SW 1271 (cell line): ENCODE data around the gene B4GALNT4.
"Not testable (repeated sequence)": the region's sequence is repeated elsewhere in the genome, so short reads cannot be mapped to it uniquely, and the experiment has no call there.

Experiments
- DNase-seq, 2 experiments: peaks; one replicate each; lab custom pipeline; 2025; lab: John Stamatoyannopoulos, UW

Gene B4GALNT4

DNA sequence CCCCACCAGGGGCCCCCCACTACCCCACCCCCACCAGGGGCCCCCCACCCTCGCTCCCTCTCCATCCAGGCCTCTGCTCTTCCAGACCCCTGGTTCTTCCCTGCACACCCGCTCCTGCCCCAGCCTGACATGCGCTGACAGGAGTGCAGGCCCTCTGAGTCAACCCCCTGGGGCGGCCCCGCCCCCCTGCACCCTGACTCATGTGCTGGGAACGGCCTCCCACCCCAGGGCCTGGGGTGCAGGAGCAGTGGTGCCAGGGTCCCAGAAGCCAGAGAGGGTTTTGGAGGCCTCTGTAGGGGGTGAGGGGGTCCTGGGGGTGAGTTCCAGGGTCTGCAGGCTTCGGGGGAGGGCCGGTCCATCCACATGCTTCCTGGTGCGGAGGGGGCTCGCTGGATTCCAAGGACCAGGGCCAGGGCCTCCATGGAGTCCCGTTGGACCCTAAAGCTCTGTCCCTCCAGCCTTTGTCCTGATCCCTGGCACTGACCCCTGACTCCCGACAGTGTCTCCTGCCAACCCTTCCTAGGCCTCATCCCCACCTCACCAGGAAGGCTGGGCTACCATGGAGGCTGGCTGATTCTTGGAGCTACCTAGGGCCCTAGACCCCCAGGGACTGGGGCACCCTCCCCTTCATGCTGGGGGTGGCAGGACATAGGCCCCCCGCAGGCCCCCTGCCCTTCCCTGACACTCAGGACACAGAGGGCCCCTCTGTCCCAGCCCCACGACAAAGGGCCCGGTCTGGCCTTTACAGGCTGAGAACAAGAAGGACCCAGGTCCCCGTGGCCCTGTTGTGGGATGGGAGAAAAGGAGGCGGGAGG, 24.1 kb downstream of the B4GALNT4 start:
- peak in 1 of 2 experiments; percentile 44 for DNase-seq

DNA sequence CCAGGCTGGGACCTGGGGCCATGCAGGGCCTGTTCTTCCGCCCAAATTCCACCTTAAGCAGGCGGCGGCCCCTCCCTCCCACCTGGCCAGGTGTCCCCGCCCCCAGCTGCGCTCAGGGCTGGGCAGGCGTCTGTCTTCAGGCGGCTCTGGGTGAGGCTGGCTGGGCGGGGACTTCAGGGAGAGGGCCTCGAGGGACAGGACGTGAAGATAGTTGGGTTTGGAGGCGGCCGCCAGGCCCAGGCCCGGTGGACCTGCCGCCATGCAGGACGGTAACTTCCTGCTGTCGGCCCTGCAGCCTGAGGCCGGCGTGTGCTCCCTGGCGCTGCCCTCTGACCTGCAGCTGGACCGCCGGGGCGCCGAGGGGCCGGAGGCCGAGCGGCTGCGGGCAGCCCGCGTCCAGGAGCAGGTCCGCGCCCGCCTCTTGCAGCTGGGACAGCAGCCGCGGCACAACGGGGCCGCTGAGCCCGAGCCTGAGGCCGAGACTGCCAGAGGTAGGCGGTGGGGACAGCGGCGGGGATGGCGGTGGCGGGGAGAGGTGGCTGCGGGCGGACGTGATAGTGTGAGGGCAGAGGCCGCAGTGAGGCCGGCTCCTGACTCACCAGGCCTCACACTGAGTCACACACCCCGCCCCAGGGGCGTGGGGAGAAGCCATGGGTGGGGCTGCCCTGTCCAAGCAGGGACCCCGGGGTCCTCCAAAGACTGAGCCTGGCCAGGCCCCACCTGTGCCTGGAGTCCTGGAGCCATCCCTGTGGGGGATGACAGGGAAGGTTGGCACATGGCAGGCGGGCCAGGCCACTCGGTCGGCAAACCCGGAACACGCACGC, 24.9 kb downstream of the B4GALNT4 start, which contains the start of gene PKP3:
Gene PKP3, plus strand, starts transcription at position 176 of the 824 bp plus-strand sequence. Its CDS starts 84 bp downstream, at position 260.
- no peak for DNase-seq

DNA sequence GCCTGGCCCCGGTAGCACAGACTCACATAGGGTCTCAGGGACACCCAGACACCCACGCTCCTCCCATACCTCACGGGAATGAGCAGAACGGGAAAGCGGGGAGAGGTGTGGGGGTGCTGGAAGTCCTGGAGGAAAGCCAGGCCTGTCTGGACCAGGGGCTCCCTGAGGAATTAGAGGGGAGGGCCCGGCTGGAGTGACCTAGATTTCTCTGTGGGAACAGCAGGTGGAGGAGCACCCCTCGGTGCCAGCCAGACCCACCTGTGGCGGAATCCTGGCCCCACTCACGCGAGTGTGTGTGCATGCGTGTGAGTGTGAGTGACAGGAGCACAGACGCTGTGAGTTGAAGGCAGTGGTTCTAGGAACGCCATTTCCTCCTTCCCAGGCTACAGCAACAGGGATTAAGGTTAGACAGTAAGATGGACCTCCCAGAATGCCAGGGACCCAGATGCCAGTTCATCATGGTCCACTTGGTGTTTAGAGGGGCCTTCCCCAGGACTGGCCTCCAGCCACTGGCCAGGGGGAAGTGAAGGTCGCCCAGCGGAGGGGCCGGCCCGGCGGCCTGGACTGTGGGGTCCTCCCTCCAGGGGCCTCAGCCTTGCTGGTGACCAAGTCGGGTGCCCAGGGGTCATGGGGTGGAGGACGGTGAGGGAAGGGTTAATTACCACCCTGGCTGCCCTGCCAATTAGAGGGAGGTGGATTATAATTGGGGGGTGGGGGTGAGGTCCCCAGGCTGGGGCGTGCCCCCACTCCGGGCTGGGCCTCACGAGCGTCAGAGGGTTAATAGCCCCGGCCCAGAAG, 25.8 kb downstream of the B4GALNT4 start:
- no peak for DNase-seq

DNA sequence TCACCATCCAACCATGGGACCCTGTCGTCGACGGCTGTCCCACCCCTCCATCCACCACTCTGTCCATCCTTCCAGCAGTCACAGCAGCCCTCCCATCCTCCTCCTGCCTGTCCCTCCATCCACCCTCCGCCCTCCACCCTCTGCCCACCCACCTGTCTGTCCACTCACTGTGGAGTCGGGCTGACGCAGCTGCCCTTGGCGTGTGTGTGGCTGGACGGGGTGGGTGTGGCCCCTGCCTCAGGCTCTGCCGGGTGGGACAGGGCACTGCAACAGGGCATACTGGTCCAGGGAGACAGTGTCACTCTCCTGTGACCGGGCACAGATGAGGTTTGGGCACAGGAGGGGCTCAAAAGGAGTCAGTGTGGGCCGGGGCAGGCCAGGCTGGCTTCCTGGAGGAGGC, 26.6 kb downstream of the B4GALNT4 start:
- DNase-seq: no peak

DNA sequence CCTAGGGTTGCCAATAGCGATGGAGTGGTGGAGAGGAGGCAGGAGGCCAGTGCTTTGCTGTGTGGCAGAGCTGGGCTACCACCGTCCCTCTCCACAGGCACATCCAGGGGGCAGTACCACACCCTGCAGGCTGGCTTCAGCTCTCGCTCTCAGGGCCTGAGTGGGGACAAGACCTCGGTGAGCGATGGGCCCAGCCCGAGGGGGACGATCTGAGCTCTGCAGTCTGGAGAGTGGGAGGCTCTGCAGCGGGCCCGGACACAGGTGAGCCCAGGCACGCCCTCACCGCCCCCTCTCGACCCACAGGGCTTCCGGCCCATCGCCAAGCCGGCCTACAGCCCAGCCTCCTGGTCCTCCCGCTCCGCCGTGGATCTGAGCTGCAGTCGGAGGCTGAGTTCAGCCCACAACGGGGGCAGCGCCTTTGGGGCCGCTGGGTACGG, 27.2 kb downstream of the B4GALNT4 start:
- peak; percentile 54 to 74 for DNase-seq

DNA sequence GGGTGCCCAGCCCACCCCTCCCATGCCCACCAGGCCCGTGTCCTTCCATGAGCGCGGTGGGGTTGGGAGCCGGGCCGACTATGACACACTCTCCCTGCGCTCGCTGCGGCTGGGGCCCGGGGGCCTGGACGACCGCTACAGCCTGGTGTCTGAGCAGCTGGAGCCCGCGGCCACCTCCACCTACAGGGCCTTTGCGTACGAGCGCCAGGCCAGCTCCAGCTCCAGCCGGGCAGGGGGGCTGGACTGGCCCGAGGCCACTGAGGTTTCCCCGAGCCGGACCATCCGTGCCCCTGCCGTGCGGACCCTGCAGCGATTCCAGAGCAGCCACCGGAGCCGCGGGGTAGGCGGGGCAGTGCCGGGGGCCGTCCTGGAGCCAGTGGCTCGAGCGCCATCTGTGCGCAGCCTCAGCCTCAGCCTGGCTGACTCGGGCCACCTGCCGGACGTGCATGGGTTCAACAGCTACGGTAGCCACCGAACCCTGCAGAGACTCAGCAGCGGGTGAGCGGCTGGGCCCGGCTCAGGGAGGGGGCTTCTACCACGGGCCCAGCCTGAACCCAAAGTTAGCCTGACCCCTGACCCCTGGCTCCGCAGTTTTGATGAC, 27.7 kb downstream of the B4GALNT4 start:
- peak; percentile 39 to 64 for DNase-seq

DNA sequence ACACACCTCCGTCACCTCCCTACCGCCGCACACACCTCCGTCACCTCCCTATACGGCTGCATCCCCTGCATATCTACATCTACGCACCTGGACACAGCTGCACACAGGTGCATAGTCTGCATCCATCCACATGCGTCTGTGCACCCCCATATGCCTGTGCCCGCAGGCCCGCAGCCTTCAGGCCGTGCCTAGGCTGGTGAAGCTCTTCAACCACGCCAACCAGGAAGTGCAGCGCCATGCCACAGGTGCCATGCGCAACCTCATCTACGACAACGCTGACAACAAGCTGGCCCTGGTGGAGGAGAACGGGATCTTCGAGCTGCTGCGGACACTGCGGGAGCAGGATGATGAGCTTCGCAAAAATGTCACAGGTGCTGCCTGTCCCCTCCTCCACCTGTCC, 29.5 kb downstream of the B4GALNT4 start:
- DNase-seq: no peak

DNA sequence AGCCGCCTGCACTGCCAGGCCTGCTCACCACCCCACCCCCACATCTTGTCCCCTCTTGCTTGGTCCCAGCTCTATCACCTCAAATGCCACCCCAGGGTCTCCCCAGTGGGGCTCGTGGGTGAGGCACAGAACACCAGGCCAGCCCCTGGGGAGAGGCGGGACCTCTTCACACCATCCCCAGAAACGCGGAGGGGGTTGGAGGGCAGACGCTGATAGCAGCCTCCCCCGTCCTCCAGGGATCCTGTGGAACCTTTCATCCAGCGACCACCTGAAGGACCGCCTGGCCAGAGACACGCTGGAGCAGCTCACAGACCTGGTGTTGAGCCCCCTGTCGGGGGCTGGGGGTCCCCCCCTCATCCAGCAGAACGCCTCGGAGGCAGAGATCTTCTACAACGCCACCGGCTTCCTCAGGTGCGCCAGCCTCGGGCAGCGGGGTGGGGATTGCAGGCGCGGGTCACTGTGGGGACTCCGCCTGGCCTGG, 30.5 kb downstream of the B4GALNT4 start:
- DNase-seq: no peak

DNA sequence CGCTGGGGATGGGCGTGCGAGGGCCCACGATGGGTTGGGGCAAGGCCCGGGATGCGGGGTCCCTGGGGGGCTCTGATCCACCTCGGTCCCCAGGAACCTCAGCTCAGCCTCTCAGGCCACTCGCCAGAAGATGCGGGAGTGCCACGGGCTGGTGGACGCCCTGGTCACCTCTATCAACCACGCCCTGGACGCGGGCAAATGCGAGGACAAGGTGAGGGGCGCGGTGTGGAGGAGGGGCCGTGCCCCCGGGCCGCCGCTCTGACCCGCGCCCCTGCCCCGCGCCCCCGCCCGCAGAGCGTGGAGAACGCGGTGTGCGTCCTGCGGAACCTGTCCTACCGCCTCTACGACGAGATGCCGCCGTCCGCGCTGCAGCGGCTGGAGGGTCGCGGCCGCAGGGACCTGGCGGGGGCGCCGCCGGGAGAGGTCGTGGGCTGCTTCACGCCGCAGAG, 31.0 kb downstream of the B4GALNT4 start:
- no peak for DNase-seq

DNA sequence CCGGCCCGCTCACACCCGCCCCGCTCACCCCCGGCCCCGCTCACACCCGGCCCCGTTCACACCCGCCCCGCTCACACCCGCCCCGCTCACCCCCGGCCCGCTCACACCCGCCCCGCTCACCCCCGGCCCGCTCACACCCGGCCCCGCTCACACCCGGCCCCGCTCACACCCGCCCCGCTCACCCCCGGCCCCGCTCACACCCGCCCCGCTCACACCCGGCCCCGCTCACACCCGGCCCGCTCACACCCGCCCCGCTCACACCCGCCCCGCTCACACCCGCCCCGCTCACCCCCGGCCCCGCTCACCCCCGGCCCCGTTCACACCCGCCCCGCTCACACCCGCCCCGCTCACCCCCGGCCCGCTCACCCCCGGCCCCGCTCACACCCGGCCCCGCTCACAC, 31.9 kb downstream of the B4GALNT4 start:
- not testable (repeated sequence) for DNase-seq

DNA sequence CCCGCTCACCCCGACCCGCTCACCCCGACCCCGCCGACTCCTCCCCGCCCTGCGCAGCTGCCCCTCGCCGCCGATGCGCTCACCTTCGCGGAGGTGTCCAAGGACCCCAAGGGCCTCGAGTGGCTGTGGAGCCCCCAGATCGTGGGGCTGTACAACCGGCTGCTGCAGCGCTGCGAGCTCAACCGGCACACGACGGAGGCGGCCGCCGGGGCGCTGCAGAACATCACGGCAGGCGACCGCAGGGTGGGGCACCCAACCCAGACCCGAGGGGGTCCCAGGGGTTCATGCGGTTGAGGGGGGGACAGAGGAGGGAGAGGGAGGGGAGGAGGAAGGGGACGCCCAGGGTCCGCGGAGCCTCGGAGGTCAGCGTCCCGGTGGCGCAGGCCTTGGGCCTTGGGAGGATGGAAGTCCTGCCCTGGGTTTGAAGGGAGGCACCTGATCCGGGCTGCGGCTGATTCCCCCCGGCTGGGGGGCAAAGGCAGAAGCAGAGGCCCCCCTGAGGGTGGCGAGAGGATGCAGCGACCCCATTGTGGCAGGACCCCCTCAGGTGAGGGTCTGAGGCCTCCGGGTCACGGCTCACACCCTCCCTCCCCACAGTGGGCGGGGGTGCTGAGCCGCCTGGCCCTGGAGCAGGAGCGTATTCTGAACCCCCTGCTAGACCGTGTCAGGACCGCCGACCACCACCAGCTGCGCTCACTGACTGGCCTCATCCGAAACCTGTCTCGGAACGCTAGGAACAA, 33.9 kb downstream of the B4GALNT4 start:
- DNase-seq: no peak

DNA sequence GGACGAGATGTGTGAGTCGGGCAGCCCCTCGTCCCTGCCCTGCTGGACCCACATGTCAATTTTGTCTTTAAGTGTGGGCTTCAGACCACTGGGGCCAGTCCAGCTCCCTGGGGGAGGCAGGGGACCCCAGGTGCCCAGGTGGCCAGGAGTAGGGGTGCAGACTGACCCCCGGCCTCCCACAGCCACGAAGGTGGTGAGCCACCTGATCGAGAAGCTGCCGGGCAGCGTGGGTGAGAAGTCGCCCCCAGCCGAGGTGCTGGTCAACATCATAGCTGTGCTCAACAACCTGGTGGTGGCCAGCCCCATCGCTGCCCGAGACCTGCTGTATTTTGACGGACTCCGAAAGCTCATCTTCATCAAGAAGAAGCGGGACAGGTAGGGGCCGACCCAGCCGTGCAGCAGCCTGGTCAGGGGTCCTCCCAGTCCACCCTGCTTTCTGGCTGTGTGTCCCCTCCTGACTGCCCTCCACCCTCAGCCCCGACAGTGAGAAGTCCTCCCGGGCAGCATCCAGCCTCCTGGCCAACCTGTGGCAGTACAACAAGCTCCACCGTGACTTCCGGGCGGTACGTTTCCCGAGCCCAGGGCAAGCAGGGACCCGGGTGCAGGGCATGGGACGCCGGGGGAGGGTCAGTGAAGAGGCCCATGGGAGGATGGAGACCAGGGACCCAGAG, 34.6 kb downstream of the B4GALNT4 start:
- DNase-seq: no peak

DNA sequence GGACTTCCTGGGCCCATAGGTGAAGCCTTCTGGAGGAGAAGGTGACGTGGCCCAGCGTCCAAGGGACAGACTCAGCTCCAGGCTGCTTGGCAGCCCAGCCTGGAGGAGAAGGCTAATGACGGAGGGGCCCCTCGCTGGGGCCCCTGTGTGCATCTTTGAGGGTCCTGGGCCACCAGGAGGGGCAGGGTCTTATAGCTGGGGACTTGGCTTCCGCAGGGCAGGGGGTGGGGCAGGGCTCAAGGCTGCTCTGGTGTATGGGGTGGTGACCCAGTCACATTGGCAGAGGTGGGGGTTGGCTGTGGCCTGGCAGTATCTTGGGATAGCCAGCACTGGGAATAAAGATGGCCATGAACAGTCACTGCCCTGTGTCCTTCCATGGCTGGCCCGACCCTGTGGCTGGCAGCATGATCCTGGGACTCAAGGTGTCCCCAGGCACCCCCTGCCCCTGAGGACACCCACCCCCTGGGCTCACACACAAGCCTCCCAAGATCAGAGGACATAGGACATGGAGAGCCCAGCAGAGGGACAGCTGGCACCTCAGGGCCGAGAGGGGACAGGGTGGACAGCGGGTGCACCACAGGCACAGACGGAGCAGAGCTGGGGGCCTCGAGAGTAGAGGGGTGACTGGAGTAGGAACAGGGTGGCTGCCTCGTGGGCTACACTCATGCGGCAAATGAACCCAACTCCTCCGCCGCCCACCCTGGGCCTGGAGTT, 35.4 kb downstream of the B4GALNT4 start:
- no peak for DNase-seq

DNA sequence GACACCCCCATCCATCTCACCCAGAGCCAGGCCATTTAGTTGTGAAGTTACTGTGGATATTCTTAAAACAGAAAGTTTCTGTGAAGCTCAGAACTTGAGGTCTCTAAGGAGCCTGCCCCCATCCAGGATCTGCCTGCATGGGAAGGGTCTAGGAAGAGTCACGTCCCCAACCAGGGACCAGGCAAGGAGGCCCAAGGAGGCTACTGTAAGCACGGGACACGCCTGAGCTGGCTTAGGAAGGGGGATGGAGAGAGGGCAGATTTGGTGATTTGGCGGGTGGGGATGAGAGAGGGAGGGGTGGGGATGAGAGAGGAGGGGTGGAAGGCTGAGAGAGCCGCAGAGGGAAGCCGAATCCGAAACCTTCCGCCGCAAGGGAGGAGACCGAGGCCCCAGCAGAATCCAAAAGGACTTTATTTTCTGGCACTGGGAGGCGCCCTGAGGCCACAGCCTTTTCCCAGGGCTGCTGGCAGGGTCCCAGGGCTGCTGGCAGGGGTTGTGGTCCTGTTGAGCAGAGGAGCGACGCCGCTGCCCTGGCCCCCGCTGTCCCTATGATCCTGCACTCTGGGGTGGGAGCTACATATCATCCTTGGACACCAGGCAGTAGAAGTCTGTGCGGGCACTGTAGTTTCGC, 36.1 kb downstream of the B4GALNT4 start:
- no peak for DNase-seq

DNA sequence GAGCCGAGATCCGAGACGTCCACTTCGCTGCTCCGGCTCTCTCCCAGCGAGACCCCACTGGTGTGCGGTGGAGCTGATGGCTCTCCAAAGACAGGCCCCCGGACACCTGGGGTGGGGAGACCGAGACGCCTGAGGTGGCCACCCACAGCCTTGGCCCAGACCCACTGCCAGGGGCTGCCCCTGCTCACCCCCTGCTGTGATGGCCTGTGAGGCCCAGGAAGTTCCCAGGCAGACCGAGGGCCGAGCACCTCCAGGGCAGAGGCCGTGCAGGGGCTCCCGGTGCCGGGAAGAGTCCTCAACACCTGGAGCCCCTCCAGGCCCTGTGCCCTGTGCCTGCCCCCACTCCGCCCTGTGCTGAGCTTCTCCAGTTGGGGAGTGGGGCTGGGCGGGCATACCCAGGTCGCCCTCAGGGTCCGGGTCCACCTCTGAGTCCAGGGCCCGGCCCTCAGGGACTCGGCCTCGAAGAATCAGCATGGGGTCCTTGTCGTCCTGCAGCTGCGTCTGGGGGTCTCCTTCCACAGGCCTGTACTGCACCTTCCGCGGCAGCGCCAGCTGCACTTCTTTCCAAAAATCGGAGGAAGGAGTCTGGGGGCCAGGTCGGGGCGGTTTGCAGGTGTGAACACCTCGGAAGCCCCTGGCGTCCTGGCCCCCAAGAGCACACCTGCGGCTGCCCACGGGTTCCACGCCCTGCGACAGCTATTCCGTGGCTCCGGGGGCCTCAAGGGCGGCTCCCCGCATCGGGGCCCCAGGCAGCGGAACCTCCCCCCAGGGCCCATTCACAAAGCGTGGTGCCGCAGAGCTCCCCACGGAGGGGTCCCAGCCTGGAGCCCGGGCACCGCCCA, 36.9 kb downstream of the B4GALNT4 start:
- DNase-seq: no peak

DNA sequence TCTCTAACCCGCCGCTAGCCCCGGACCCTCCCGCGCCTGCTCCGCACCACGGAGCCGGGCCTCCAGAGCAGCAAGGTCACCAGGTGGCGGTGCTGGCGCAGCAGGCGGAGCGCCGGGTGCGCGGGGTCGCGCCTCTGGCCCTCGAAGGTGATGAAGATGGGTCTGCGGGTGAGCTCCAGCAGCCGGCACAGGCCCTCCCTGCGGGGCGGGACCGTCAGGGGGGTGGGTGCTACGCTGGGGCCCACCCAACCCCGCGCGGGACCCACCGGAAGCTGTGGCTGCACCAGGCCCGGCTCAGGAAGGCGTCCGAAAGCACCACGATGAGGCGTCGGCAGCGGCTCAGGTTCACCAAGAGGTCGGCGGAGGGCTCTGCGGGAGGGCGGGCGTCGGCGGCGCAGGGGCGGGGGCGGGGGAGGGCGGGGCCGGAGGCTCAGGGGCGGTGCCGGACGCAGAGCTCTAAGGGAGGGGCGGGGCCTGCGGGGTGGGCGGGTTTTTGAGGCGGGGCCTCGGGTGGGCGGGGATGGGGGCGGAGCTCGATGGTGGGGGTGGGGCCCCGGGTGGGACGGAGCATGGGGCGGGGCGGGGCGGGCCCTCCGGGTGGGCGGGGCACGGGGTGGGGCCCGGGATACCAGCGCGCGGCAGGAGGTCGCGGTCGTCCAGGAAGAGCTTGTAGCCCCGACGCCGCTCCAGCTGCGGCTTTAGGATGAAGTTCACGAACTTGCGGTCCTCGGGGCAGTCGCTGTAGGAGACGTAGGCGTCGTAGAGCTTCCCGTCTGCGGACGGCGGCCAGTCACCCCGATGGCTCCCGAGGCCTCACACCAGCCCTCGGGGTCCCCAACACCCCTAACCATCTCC, 37.7 kb downstream of the B4GALNT4 start:
- peak in 1 of 2 experiments; percentile 42 for DNase-seq

DNA sequence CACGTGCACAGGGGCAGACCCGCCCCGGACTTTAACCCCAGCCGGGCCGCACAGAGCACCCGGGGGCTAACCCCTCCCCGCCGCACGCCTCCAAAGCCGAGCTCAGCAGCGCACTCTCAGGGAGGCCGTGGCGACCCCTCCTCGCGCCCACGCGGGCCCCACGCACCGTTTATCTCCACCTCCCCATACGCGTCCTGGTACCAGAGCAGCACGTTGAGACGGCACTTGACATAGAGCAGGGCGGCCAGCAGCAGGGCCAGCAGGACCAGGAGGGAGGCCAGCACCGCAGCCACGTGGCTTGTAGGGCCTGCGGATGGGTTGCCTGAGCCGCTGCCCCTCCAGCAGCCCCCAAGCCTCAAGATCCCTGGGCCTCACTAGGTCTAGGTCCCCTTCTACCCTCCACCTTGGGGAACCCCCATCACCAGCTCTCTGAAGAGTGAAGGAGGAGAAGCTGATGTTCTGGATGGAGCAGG, 38.4 kb downstream of the B4GALNT4 start:
- no peak for DNase-seq
